HG02870 (cell line): ENCODE data around the gene GOLIM4.

Experiments used
- ATAC-seq: cut with Tn5 transposase; IDR thresholded peaks from one replicate; pipeline ENCODE4 v1.9.1; 2021; ENCODE audit warnings: mild to moderate bottlenecking, moderate library complexity; ENCODE audit not compliant: unreplicated experiment

The GOLIM4 gene

DNA sequence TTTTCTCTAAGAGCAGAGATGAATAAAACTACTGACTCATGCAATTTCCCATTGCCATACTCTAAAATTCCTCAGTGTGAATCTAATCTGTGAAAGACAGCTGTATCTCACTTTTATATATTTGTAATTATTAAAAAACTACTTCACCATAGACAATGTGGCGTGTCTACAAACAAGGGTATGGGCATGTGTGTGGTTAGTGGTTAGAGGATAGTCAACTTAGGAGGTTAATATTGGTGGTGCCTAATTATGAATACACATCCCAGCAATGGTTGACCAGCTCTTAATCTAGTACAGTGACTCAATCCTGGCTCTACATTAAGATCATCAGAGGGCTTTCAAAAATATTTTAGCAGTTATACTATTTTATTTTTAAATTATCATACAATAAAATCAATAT, 94.5 kb downstream of the GOLIM4 start:
- ATAC-seq, result no peak

DNA sequence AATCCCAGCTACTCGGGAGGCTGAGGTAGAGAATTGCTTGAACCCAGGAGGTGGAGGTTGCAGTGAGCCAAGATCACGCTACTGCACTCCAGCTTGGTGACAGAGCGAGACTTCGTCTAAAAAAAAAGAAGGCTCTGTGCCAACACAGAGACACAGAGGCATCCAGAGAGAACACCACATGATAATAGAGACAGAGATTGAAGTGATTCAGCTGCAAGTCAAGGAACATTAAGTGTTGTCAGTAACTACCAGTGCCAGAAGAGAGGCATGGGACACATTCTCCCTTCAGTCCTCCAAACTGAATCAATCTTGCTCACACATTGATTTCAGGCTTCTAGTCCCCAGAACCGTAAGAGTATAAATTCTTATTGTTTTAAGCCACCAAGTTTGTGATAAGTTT, 97.5 kb downstream of the GOLIM4 start:
- ATAC-seq, result no peak

DNA sequence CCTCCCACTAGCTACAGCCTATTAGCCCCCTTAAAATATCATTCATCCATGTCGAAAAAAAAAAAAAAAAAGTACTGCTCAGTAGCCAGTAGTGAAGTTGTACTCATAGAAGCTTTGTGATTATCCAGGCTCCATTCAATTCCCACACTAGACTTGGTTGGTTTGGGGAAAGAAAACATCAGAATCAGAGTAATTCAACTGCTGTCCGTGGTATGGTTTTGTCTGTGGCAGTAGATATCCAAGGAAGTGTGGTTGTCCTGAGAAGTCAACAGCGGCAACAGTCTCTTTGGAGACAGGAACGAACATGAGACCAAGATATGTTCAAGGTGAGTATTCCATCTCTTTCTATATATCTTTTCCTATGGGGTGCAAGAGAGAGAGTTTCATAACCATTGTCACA, 99.2 kb downstream of the GOLIM4 start:
- no peak for ATAC-seq

DNA sequence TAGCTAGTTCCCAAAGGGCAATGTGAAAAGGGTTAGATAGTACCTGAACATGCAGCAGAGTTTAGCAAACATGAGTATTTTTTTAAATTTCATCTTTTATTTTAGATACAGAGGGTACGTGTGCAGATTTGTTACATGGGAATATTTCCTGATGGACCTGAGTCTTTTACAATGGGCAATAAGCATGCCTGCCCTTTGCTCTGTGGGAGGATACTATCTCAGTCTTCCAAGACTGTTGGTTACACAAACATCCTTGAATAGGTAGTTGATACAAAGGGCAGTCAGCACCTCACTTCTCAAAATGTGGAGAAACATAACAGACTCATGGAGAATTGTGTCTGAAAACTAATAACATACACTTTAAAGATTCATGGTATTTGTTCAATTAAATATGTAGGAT, 103.3 kb downstream of the GOLIM4 start:
- no peak for ATAC-seq

DNA sequence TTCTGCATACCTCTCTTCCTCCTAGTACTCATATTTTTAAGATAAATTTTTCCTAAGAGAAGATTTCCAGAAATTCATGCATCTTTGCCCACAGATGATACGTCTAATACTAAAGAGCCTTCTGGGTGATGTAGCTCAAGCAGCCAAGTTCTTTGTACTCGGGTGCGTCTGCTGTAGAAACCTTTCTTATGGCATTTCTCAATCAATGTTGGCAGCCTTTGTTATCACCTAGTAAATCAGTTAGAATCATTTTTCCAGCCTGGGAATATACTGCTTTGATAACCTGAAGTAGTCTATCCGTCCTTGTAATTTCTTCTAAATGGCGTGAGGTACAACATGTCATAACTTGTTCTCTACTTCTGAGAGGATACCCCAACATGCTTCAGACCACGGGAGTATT, 104.5 kb downstream of the GOLIM4 start:
- no peak for ATAC-seq

DNA sequence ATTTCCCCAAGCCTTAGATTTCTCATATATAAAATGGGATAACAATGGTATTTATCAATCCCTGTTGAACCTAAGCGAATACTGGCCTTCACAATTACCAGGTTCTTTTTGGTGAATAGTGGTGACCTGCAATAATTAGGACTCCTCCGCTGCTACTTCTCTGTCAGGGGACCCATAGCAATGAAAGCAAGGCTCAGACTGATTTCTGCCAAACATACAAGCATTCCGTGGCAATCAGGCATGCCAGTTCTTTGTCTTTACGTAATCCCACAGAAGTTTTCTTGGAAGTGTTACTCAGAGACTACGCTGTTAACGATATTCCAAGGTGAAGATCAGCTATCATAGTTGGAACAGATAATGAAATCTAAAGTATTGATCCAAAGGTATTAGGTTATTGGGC, 105.7 kb downstream of the GOLIM4 start:
- no peak for ATAC-seq

DNA sequence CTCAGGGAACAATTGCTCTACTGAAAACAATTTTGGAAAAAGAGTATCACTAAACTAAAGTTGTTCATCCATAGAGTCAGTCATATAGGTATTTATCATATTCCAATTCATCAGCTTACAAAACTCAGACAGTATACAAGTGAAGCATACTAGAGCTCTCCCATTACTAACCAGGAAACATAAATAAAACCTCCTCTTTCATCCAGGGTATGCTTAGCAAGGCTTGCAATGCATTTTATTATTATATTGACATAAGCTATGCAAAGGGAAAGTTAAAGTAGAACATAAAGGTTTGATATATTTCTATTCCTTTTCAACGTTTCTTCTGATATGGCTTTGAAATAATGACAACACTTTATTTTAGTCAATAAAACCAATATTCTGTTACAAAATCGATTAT, 106.7 kb downstream of the GOLIM4 start:
- no peak for ATAC-seq

DNA sequence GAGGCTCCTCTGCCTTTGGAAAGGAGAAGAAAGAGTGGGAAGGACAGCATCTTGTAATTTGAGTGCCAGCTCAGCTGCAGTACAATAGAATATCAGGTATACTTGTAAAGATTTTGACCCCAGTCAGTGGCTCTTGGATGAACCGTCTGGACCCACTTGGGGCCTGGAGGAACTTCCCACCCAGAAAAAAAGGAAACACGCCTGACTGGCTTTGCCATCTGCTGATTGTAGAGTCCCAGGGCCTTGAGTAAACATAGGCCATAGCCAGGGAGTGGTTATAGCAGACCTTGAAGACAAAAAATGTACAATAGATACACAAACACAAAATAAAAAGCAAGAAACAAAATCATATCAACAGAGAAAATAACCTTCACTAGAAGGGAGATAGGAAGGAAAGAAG, 112.1 kb downstream of the GOLIM4 start:
- no peak for ATAC-seq

DNA sequence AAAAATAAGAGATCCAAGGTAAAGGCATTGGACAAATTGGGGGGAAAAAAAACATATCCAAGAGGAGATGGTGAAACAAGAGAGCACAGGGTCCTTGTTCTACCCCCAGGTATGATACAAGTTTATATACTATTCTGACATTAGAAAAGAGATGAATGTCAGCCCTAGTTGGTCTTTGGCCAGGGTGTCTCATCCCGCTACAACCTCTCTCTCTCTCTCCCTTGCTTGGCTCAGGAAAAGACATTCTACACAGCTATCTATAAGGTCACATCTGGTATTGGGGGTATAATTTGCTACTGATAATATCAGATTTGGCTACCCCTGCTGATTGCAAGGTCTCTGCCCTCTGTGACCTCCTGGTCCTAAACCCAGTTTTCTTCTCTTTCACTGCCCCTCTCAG, 117.2 kb downstream of the GOLIM4 start:
- ATAC-seq, result no peak

DNA sequence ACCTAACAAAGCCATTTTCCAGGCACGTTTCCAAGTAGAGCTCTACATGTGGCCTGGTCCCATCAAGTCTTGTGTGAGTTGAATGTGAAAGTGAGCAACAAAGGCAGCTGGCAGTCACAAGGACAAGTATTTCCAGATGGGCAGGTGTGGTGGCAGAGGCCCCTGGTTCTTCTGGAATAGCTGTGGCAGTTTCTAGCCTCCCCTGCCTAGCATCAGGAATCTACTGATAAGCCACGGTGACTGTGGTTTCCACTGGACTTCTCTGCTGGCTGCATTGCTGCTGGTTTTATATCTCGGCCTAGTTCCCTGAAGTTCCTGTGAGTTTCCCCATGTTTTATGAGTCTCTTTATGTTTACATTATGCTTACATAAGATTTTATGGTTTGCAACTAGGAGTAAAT, 117.7 kb downstream of the GOLIM4 start:
- ATAC-seq, result no peak

DNA sequence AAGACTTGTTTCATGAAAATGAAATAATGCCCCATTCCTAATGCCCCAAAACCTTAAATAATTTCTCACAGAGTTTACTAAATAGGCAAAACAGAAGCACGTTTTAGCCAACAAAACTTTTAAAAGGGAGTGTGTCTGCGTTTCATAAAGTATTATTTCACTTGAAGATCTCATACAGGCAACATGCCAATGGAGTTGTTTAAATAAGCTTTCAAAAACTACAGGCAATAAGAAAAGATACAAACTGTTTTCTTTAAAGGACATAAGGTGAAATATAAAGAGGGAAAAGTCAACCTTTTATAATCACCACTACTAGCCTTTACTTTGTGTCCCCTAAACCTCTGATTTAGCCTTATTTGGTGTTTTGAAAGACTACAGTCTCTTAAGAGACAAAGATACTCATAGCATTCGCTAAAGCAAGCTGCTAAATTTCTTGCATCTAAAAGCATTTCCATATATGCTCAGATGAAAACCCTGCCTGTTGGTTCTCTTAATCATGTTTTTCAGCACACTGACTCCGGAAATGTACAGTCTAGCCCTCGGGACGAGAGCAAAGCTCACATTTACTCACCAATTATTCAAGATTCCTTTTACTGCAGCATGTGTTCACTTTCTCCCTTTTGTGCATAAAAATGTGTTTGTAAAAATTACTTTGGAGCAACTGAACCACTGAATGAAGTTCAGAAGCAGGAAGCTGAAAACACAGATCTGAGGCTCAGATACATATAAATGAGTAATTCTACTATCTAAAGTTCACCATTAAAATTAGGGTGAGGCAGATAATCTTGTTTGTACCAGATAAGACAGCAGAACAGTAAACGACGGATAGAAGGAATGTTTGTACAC, 119.0 kb downstream of the GOLIM4 start:
- no peak for ATAC-seq

DNA sequence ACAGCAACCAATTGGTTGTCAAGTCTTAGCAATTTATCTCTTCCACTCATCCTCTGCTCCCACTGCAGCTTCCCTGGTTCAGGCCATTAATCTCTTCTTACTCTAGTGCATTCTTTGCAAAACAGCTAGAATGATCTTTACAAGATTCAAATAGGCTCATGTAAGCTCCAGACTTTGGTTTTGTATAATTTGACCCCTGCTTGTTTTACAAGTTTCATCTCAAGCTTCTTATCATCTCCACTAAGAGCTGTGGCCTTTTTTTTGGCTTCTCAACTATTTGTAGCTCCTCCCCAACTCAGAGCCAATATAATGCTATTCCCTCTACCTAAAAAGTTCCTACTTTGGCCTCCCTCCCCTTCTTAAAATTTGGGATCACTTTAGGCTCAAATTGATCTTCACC, 121.8 kb downstream of the GOLIM4 start:
- ATAC-seq, result no peak

DNA sequence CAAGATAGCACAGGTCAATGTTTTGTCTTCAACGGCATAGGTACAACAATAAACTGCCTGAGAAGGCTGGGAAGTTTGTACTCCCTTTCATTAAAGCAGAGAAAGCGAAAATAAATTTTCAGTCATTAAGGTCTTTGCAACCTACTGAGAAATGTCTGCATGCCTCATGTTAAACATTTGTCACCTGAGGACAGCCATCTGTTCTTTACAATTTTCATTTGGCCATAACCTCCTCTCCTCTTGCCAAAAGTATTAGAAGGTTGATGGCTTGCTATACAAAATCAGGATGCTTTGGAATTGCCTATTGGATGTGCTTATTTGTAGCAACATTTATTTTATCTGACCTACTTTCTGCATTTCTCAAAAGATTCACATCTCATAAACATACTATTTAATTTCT, 122.7 kb downstream of the GOLIM4 start:
- no peak for ATAC-seq

DNA sequence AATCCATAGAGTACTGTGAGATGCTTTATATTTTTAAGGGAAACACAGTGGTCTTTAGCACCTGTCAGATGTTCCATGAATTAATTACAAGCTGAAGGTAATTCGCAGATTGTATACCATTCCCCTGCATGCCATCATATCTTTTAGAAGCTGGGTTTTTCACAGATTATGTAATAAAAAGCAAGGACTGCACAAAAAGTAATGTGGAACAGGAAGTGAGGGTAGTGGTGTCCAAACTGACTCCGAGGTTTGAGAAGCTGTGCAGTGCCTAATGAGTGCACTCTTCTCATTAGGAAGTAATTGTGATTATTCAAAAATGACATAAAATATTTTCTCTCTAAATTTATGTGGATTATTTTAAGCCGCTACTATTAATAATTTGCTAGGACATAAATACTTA, 123.2 kb downstream of the GOLIM4 start:
- no peak for ATAC-seq

DNA sequence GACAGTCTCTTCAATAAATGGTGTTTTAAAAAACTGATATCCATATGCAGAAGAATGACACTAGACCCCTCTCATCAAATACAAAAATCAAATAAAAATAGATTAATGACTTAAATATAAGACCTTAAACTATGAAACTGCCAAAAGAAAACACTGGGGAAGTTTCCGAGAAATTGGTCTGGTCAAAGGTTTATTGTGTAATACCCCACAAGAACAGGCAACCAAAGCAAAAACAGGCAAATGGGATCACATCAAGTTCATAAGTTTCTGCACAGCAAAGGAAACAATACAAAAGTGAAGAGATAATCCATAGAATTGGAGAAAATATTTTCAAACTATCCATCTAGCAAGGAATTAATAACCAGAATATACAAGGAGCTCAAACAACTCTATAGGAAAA, 126.2 kb downstream of the GOLIM4 start:
- no peak for ATAC-seq

DNA sequence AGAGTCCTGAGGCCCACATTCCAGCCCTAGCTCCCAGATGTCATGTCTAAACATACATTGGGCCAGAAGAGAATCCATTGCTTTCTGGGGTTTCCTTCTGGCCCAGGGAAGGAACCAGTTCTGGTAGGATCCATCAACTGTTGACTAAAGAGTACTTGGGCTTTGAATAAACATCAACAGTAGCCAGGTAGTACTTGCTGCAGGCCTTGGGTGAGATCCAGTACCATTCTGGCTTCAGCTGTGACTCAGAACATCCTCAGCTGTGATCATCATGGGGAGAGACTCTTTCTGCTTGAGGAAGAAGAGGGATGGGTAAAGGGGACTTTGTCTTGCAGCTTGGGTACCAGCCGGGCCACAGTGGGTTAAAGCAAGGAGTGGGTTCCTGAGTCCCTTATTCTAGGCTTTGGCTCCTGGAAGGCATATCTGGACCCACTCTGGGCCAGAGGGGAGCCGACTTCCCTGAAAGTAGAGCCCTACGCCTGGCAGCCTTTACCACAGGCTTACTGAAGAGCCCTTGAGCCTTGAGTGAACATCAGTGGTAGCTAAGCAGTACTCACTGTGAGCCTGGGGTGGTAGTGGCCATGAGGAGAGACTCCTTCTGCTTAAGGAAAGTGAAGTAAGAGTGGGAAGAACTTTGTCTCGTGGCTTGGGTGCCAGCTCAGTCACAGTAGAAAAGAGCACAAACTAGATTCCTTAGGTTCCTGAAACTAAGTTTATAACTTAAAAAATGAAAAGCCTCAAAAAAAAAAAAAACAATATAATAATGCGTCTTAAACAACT, 128.3 kb downstream of the GOLIM4 start:
- no peak for ATAC-seq
